A204.1 (cell line): ENCODE results near the gene ADCY5.

Experiments
- FAIRE-seq: peaks from 2 replicates; lab custom pipeline; 2012; peaks lifted over from hg19 to GRCh38; lab: Jason Lieb, UNC

ADCY5 gene

DNA sequence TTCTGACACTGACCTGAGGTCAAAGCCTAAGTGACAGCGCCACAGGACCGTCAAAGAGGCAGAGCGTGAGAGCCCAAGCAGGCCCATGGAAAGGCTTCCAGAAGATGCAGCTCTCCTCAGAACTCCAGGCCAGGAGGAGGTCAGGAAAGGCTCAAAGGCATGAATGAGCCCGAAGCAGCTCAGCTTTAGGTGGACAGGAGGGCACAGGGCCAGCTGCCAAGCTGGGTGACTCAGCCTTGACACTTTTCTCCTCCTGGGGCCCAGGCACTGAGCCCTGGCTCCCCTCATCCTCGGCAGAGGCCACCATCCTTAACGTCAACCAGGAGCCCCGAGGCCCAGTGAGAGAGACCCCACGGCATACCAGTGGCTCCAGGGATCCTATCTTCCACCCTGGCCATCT, 62.9 kb downstream of the ADCY5 start:
- FAIRE-seq, result no peak

DNA sequence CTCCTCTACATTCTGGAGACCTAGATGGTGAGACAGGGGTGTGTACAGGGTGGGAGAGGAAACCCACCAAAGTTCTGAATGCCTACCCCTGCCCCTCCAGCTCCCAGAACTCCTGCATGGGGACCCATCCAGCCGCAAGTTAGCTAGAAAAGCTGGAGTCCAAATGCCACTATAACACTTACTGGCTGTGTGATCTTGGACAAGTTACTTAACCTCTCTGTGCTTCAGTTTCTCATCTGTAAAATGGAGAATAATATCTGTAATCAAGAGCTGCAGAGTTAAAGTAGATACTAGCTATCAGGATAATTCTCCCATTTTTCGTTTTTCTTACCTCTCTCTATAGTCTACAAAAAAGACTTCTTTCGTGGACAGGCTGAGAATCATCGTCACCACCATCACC, 63.4 kb downstream of the ADCY5 start:
- FAIRE-seq, result no peak

DNA sequence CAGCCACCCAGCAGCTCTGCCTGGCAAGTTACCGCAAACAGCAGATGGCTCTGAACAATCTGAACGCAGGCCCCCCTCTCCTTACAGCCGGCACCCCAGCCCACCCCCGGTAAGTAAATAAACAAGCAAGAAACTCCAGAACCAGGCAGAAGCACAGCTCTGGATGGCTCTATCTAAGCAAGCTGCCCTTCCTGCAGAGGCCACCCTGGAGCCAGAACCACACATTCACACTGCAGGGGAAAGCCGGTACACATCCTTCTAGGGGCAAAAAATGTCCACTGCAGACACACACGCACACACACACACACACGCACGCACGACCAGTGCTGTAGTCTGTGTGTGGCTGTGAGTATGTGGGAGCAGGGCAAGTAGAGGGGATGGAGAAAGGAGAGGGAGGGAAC, 63.9 kb downstream of the ADCY5 start:
- FAIRE-seq, result no peak

DNA sequence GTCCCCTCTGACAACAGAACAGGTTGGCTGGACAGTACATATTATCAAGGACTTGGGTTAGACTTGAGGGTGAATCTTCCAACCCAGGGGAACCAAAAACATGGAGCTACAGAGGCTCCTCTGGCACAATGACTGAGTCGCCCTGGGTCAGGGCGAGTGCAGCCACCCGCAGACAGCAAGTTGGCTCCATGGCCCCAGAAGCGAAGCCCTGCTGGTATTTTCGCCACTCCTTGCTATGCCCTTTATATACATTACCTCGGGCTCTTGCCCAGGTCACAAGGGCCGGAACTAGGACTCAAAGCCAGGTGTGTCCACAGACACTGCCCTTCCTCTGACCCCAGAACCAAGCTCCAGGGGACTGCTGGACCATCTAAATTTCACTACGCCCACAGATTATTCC, 64.6 kb downstream of the ADCY5 start:
- no peak for FAIRE-seq

GRCh38 chr3:123383091-123384053, 65.5 kb downstream of the ADCY5 start:
- no peak for FAIRE-seq

- no peak for FAIRE-seq
These were observed 68.6 kb downstream of the ADCY5 start for GRCh38 chr3:123380261-123380660.

DNA sequence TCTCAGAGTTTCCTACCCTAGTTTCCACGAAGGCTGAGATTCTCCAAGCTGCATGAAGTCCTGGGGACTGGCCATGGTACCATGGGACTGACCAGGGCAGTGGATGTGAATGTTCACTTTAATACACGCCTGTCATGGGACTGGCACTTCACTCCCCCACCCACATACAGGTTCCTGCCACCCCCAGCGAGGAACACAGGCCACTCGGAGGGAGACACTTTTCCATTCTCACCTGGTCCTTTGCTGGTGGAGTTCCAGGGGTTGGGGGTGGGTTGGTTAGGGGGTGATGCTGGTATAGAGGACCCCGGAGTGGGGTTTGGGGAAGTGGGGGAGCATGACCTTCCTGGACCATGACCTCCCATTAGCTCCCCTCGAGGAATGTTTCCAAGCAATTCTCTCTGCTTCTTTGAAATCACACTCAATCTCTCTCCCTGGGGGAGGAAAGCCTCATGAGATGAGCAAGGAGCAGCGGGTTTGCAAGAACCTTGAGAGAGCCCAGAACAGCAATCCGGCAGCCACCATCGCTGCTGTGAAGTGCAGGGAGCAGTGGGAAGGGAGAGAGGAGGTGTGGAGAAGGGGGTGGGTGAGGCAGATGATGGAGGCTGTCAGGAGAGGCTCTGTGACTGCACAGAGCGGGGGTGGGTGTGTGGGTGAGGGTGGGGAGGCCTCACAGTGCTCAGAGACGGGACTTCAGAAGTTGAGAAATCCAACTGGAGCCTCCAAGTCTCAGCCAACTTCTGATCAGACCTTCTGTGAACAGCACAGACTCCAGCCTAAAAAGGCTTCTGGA, 69.7 kb downstream of the ADCY5 start:
- FAIRE-seq, result no peak

- FAIRE-seq, result no peak
These were observed 70.4 kb downstream of the ADCY5 start for GRCh38 chr3:123378409-123378915.

- FAIRE-seq, result no peak
These were observed 71.6 kb downstream of the ADCY5 start for GRCh38 chr3:123377243-123377740.

DNA sequence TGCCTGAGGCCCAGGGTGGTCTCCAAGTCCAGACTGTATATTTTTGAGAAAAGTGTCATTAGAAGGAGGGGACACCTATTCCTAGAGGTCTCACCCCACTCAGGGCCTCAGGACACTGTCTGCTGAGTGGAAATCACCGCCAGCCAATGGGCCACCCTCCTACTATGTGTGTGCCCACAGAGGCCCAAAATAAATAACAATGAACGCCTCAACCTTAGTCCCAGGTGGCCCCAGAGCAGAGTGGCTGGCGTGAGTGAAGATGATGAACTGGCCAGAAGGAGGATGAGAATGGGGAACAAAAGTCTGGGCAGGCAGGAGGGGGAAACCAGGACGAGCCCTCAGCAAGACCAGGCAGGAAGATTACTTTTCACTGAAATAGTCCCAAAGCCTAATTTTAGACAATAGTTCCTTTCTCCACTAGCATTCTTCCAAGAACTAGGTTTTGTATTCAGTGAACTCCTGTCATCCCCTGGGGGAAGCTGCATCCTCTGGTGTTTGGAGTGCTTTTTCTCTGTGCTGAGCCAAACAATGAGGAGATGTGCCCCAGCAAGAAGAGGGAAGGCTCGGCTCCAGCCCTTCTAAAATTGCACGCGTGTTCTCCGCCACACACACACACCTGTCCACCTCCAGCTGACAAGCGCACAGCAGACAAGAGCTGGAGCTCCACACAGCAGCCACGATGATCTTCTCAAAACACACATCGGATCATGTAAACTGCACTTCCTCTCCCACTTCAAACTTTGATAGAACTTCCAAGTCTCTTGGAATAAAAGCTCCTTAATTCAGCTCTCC, 72.2 kb downstream of the ADCY5 start:
- no peak for FAIRE-seq

DNA sequence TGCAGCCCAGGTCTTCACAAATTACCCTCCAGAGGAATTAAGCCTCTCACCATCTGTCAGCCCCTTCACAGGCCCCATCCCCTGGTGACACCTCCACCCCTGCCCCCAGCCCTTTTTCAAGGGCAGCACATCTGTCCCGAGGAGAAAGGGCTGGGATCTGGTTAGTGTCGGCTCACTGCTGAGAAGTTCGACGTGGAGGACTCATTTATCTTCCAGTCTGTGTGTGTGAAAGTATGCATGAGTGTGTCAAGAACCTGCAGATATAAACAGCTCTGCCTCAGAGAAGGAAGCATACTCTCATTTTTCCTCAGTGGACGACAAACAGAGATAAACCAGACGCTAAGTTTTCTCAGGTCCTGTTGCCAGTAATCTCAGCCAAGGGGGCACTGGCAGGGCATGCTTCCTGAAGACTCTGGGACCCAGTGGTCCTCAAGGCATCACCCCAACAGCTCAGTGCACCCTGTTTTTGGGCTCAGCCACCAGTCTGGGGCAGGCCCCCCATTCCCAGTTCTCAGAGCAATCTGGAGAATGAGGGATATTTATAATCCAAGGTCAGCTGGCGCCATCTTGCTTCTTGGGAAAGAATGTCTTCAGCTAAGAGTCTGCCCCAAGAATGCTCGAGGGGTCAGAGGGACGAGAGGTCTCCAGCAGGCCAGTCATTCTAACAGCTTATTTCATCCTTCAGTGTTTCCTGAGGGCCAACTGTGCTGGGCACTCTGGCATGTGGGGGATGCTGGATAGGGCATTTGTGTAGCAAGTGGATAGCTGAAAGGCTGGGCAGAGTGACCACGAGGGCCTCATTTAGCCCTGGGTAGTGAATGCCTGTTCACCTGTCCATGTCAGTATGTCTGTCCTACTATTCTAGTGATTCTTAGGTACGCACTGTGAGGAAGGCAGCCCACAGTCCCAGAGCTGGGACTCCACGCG, 73.6 kb downstream of the ADCY5 start:
- no peak for FAIRE-seq

DNA sequence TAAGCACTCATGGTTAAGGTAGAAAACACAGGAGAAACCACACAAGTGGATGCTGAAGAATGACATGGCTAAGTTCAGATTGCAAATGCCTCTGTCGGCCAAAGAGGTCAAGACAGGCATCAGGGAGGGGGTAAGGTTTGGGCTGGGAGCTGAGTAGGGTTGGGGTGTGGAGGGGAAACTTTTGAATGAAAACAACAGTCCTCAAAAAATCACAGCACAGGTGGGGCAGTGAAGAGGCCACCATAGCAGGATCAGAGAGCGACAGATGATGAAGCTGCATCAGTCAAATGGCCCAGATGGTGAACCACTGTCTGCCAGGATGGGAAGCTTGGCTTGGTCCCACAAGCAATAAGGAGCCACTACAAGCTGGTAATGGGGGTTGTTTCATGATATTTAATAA, 74.9 kb downstream of the ADCY5 start:
- no peak for FAIRE-seq

DNA sequence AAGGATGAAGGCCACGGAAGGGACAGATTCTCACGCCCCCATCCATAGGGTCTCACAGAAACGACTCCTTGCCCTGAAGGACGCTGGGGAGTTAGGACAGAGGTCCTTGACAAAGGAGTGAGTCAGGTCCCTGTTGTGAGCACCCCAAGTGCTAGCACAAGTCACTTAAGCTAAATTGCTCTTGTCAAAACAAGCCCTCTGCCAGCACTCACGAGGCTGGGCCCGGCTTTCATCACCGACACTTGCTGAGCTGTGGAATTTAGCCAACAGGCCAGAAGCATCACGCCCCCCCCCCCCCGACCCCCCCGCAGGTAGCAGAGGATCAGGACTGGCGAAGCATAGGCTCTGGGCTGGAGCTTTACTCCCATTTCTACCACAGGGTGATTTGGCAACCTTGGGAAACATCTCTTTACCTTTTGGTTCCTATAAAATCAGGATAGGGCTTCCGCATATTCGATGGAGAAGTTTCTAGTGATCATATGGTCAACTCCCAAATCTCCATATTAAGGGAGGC, 75.4 kb downstream of the ADCY5 start:
- no peak for FAIRE-seq

DNA sequence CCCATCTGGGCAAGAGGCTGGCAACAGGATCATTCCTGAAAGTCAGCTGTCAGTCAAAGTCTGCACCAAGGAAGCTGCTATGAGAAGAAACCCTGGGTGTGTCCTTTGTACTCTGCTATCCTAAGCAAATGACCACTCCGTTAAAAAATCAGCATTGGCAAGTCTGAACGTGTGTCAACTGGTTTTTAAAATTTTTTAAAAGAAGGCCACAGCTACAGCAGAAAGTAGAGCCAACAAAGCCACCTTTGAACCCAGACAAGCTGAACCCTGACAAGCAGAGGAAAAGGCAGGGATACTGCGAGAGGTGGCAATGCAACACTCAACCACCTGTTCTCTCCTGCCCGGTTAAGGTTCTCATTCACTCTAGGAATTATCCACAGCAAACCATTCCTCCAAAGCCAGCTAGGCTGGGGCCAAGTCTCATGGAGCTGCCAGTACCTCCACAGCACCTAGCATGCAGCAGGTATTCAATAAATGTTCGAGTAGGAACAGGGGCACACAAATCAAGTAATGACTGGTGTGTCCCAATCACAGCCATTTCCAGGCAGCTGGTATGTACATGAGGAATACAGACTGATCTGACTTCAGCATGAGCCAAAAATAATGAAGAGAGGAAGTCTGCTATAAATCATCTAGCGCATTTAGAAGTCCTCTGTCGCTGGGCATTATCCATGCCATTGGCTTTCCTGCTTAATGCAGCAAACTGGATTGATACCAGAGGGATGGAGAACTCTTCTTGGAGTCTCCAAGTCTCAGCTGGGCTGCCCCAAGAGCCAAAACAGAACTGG, 76.0 kb downstream of the ADCY5 start:
- no peak for FAIRE-seq

GRCh38 chr3:123371859-123372685, 76.8 kb downstream of the ADCY5 start:
- FAIRE-seq, result no peak

GRCh38 chr3:123371426-123371825, 77.5 kb downstream of the ADCY5 start:
- no peak for FAIRE-seq

DNA sequence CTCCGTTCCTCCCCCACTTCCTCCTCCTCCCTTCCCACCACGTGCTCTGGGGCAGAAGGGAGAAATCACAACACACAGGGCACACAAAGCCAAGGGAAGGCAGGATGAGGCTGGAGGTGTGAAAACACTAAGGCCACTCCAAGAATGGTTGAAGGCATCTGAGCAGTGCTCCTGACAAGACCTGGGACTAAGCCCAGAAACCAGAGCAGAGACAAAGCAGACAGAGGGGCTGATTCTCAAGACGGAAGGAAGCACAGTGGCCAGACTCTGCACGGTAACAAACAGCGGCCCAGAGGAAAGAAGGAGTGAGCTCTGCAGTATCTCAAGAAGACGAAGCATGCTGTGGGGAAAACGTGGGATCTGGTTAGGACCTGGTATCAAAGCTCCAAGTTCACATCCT, 78.1 kb downstream of the ADCY5 start:
- no peak for FAIRE-seq

GRCh38 chr3:123369085-123369484, 79.8 kb downstream of the ADCY5 start:
- no peak for FAIRE-seq
